Measurements from ENCODE around the gene CCDC150. TPM values are rescaled to one million over a fixed set of nuclear protein-coding genes. Genes with fewer than 3 reads are reported as not detected.
"Not testable (repeated sequence)": the region's sequence is repeated elsewhere in the genome, so short reads cannot be mapped to it uniquely, and the experiment has no call there.

Gene CCDC150
- total RNA-seq, 1 donor from 2014 or later: 3.1 TPM

- Mint-ChIP-seq H3K9me3 (ENCODE audit: low read depth) (no peaks in the 10 kb centered on the region), H3K4me3 (ENCODE audit: unreplicated experiment) (no peak overlapping the region), H3K27ac (ENCODE audit: unreplicated experiment) (peak overlapping the region; percentile 33), H3K4me1 (ENCODE audit: low read depth) (peaks cover 45% of the 10 kb centered on the region), H3K27me3 (ENCODE audit: low read depth) (no peaks in the 10 kb centered on the region), H3K36me3 (ENCODE audit: low read depth) (no peaks in the 10 kb centered on the region)
- no peak for TF ChIP-seq CTCF (IDR thresholded peaks at IDR 0.05)
- DNase-seq (ENCODE audit: low spot score): no peak
These were observed 40.7 kb upstream of the CCDC150 start for GRCh38 chr2:196598846-196599245.

GRCh38 chr2:196601430-196602306, 37.8 kb upstream of the CCDC150 start:
- peak; percentile 92 for DNase-seq (ENCODE audit: low spot score)
- H3K36me3 Mint-ChIP-seq (ENCODE audit: low read depth): no peaks in the 10 kb centered on the region
- H3K9me3 Mint-ChIP-seq (ENCODE audit: low read depth): no peaks in the 10 kb centered on the region
- peak overlapping the region; percentile 96 for H3K27ac Mint-ChIP-seq (ENCODE audit: unreplicated experiment)
- H3K4me3 Mint-ChIP-seq (ENCODE audit: unreplicated experiment): peak overlapping the region; percentile 3
- peaks cover 56% of the 10 kb centered on the region for H3K4me1 Mint-ChIP-seq (ENCODE audit: low read depth)
- H3K27me3 Mint-ChIP-seq (ENCODE audit: low read depth): no peaks in the 10 kb centered on the region
- TF ChIP-seq CTCF (IDR thresholded peaks at IDR 0.05): peak; percentile 55

GRCh38 chr2:196604196-196604595, 35.3 kb upstream of the CCDC150 start:
- no peaks in the 10 kb centered on the region for H3K27me3 Mint-ChIP-seq (ENCODE audit: low read depth)
- H3K4me3 Mint-ChIP-seq (ENCODE audit: unreplicated experiment): no peak overlapping the region

GRCh38 chr2:196606516-196606915, 33.0 kb upstream of the CCDC150 start:
- Mint-ChIP-seq H3K9me3 (ENCODE audit: low read depth) (no peaks in the 10 kb centered on the region), H3K27me3 (ENCODE audit: low read depth) (no peaks in the 10 kb centered on the region), H3K27ac (ENCODE audit: unreplicated experiment) (no peak overlapping the region), H3K36me3 (ENCODE audit: low read depth) (no peaks in the 10 kb centered on the region), H3K4me1 (ENCODE audit: low read depth) (peaks cover 33% of the 10 kb centered on the region), H3K4me3 (ENCODE audit: unreplicated experiment) (no peak overlapping the region)
- TF ChIP-seq CTCF (IDR thresholded peaks at IDR 0.05): no peak
- no peak for DNase-seq (ENCODE audit: low spot score)

More at GRCh38 chr2:196604196-196604595, 35.3 kb upstream of the CCDC150 start:
- H3K4me1 Mint-ChIP-seq (ENCODE audit: low read depth): peaks cover 52% of the 10 kb centered on the region
- no peaks in the 10 kb centered on the region for H3K9me3 Mint-ChIP-seq (ENCODE audit: low read depth)
- no peaks in the 10 kb centered on the region for H3K36me3 Mint-ChIP-seq (ENCODE audit: low read depth)
- no peak for TF ChIP-seq CTCF (IDR thresholded peaks at IDR 0.05)
- H3K27ac Mint-ChIP-seq (ENCODE audit: unreplicated experiment): peak overlapping the region; percentile 67
- no peak for DNase-seq (ENCODE audit: low spot score)

GRCh38 chr2:196607073-196607472, 32.4 kb upstream of the CCDC150 start:
- Mint-ChIP-seq H3K27me3 (ENCODE audit: low read depth) (no peaks in the 10 kb centered on the region), H3K36me3 (ENCODE audit: low read depth) (no peaks in the 10 kb centered on the region), H3K4me3 (ENCODE audit: unreplicated experiment) (no peak overlapping the region), H3K27ac (ENCODE audit: unreplicated experiment) (no peak overlapping the region), H3K9me3 (ENCODE audit: low read depth) (no peaks in the 10 kb centered on the region), H3K4me1 (ENCODE audit: low read depth) (peaks cover 27% of the 10 kb centered on the region)
- TF ChIP-seq CTCF (IDR thresholded peaks at IDR 0.05): no peak
- DNase-seq (ENCODE audit: low spot score): no peak

- not testable (repeated sequence) for H3K36me3 Mint-ChIP-seq (ENCODE audit: low read depth); H3K27me3 Mint-ChIP-seq (ENCODE audit: low read depth); H3K27ac Mint-ChIP-seq (ENCODE audit: unreplicated experiment); H3K4me3 Mint-ChIP-seq (ENCODE audit: unreplicated experiment); H3K9me3 Mint-ChIP-seq (ENCODE audit: low read depth); DNase-seq (ENCODE audit: low spot score)
- peaks cover 22% of the 10 kb centered on the region for H3K4me1 Mint-ChIP-seq (ENCODE audit: low read depth)
These were observed 31.6 kb upstream of the CCDC150 start for GRCh38 chr2:196607896-196608295.

Measured in chondrocyte (in vitro differentiated cells).